ENCODE data around the gene BRD7.

- TF ChIP-seq CTCF (conservative IDR thresholded peaks at IDR 0.05; ENCODE audit: low read length) (no peak), EZH2phosphoT487 (IDR thresholded peaks at IDR 0.05; ENCODE audit: borderline replicate concordance) (no peak)
Measured at GRCh38 chr16:50396761-50397535, 28.2 kb upstream of the BRD7 start.

All from Loucy (cell line).